Lung microvascular endothelial cell (primary cell): ENCODE data around the gene RALGPS2. TPM values are rescaled to one million over a fixed set of nuclear protein-coding genes. Genes with fewer than 3 reads are reported as not detected.
"Not testable (repeated sequence)": the region's sequence is repeated elsewhere in the genome, so short reads cannot be mapped to it uniquely, and the experiment has no call there.

ENCODE experiments used
- DNase-seq, 2 donors: peaks; one replicate each; pipeline versions ENCODE4 v3.0.0 to v3.0.0-alpha.2; 2010; ENCODE audit warnings: low read depth in 2 of 2
- total RNA-seq: library from RNA; depleted of rRNA; stranded (reverse); fragments of >200 nt; gene quantifications from 2 replicates; pipeline ENCODE4 v1.2.1, GENCODE V29; 2014

The RALGPS2 gene
- total RNA-seq, 1 donor from 2014 or later = 19.4 TPM

DNA sequence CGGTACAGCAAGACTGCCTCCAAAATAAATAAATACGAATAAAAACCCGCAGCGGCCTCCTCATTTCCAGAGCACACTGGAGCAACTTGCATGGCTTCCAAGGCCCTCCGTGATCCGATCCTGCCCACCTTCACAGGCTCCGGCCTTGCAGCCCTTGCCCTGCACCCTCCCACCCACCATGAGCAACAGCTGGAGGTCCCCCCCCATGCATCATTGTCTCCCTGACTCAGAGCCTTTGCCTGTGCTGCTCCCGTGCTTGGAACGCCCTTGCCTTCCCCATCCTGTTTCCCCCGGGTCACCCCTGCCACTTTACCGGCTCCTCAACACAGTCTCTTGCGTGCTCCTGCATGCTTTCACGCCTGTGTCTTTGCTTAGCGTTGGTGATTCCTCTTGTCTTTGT, 216.8 kb downstream of the RALGPS2 start:
- DNase-seq = peak in 1 of 2 donors; percentile 12

DNA sequence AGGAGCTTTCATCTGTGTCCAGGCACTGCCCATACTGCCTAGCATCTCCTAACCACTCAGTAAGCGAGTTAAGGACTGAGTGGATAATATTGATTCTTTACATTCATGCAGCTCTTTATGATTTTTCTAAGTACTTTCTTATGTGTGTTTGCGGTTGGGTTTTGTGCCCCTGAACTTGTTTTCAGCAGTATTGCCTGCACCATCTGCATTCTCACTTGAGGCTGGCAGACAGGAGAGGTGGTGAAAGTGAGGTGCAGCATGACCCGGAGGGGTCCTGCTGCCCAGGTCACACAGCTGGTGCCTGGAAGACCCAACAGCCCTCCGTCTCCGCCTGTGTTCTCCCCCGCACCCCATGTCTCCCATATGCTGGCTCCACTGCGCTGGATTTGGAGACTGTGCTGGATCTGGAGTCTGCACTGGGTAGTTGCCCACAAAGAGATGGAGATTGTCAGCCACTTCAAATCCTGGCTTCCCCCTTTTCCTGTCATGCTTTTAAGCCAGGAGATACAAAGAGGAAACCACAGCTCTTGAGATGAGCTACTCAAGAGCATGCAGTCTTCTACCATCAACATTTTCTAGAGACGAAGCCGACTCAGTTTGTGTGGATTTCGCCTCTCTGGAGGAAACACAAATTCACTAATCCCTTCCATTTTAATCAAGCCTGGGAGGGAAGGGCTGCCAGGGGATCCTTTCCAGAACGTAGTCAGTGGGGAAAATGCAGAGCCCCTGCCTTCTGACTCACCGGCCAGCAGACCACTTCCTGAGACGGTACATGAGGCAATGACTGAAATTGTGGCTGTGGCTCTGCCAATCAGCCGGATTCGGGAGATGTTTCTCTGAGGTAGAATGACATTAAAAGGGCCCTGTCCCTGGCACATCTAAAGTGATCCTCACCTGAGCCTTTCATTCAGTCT, 217.5 kb downstream of the RALGPS2 start:
- no peak for DNase-seq

- no peak for DNase-seq
Observed at GRCh38 chr1:178944729-178945128, 219.7 kb downstream of the RALGPS2 start.

DNA sequence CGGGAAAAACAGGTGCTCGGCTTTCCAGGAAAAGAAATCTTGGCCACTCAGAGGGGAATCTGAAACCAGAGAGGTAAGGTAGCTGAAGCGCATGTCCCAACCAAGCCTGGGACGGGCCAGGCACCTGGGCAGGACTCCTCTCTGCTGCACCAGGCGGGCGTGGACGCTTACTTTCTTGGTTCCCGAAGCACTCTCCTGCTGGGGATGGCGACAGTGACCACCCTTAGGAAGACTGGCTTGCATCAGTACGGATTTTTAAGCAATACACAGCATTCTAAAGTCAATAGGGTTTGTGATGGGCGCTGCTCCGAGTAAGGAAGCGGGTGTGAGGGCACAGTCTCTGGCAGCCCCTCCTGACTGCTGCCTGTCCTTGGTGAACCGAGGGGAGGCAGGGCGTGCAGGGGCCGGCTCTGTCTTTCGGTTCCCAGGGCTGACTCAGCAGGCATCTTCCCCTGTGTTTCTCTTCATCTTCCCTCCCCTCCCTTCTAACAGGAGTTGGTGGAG, 220.8 kb downstream of the RALGPS2 start:
- DNase-seq = no peak

- no peak for DNase-seq
Observed at GRCh38 chr1:178946416-178946815, 221.4 kb downstream of the RALGPS2 start.

GRCh38 chr1:178946855-178947676, 222.0 kb downstream of the RALGPS2 start:
- no peak for DNase-seq

- no peak for DNase-seq
Observed at GRCh38 chr1:178947677-178947981, 222.6 kb downstream of the RALGPS2 start.

- DNase-seq = no peak
Observed at GRCh38 chr1:178948676-178949075, 223.6 kb downstream of the RALGPS2 start.

DNA sequence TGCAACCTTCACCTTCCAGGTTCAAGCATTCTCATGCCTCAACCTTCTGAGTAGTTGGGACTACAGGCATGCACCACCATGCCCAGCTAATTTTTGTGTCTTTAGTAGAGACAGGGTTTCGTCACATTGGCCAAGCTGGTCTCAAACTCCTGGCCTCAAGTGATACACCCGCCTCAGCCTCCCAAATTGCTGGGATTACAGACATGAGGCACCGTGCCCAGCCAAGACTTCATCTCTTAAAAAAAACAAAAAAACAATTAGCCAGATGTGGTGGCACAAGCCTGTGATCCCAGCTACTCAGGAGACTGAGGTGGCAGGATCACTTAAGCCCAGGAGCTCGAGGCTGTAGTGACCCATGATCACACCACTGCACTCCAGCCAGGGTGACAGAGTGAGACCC, 224.8 kb downstream of the RALGPS2 start:
- not testable (repeated sequence) for DNase-seq

DNA sequence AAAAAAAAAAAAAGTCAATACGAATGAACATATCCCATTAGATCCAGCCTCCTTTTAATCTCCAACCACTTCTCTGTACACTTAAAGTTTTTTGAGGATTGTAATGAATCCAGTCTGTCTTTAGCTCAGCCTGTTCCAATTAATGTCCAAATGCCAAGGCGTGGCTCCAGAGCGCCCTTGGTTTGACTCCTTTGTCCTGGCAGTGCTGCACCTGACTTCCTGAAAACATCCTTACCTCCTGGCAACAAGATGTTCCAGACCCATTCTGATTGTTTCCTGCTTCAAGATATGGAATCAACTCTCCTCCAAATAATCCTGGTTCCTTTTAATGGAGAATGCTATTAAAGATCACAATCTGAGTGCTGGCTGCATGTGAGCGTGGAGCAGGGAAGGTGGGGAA, 226.6 kb downstream of the RALGPS2 start:
- DNase-seq = no peak

- DNase-seq = no peak
Observed at GRCh38 chr1:178953034-178953433, 228.0 kb downstream of the RALGPS2 start.

GRCh38 chr1:178953538-178954324, 228.7 kb downstream of the RALGPS2 start:
- no peak for DNase-seq

GRCh38 chr1:178954325-178954690, 229.3 kb downstream of the RALGPS2 start:
- DNase-seq = no peak

- DNase-seq = no peak
Observed at GRCh38 chr1:178954937-178955336, 229.9 kb downstream of the RALGPS2 start.

GRCh38 chr1:178955391-178955954, 230.4 kb downstream of the RALGPS2 start:
- DNase-seq = no peak

DNA sequence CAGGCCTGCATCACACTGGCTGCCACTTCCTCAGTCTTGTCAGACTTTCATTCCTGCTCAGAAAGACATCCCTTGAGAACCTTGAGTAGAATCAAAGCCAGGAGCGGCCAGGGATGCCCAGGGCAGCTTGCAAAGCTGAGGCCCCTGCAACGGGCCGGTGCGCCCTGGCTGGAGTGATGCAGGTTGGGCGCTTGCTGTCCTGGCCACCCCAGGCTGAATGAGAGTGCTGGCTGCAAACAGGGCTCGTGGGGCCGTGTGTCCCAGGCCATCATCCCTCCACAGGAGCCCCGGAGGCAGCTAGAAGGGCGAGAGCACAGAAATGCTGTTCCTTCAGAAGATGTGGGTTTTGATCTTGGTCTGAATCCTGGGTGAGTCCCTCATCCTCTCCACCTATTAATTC, 233.4 kb downstream of the RALGPS2 start:
- DNase-seq = no peak

GRCh38 chr1:178959543-178960460, 234.8 kb downstream of the RALGPS2 start:
- no peak for DNase-seq

GRCh38 chr1:178960482-178961240, 235.6 kb downstream of the RALGPS2 start:
- no peak for DNase-seq

- no peak for DNase-seq
Observed at GRCh38 chr1:178961331-178961730, 236.3 kb downstream of the RALGPS2 start.

- DNase-seq = no peak
Observed at GRCh38 chr1:178961868-178962267, 236.8 kb downstream of the RALGPS2 start.
